ENCODE measurements around the gene RGMB. TPM values are rescaled to one million over a fixed set of nuclear protein-coding genes. Genes with fewer than 3 reads are reported as not detected.

RGMB gene
- total RNA-seq, 2 experiments from 2014 or later = 4.3 to 4.9 TPM

GRCh38 chr5:98772415-98773213, 849 bp upstream of the RGMB start:
- H3K27ac Mint-ChIP-seq = peak overlapping the region; percentile 79
- no peaks in the 10 kb centered on the region for H3K9me3 Mint-ChIP-seq
- H3K36me3 Mint-ChIP-seq = peaks cover 1% of the 10 kb centered on the region
- DNase-seq = peak; percentile 62
- H3K4me3 Mint-ChIP-seq = peak overlapping the region; percentile 84
- peaks cover 52% of the 10 kb centered on the region for H3K4me1 Mint-ChIP-seq
- H3K27me3 Mint-ChIP-seq = peaks cover 19% of the 10 kb centered on the region

DNA sequence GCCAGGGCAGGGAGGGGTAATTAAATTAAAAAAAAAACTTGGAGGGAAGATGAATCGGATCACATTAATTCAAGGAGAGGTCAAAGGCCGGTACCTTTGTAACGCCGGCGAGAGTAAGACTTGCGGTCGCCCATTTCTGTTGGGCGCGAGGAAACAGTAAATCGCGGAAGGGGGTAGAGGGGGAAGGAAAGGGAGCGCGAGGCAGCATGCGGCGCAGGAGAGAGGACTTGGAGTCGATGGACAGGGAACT, 324 bp upstream of the RGMB start:
- Mint-ChIP-seq H3K4me1 (peaks cover 50% of the 10 kb centered on the region), H3K27ac (peak overlapping the region; percentile 79), H3K4me3 (peak overlapping the region; percentile 84), H3K36me3 (peaks cover 1% of the 10 kb centered on the region), H3K27me3 (peaks cover 14% of the 10 kb centered on the region), H3K9me3 (no peaks in the 10 kb centered on the region)
- no peak for DNase-seq

- Mint-ChIP-seq H3K27ac (peak overlapping the region; percentile 91), H3K4me3 (peak overlapping the region; percentile 93), H3K36me3 (peaks cover 1% of the 10 kb centered on the region), H3K27me3 (peaks cover 9% of the 10 kb centered on the region), H3K9me3 (no peaks in the 10 kb centered on the region), H3K4me1 (peaks cover 45% of the 10 kb centered on the region)
- peak; percentile 70 for DNase-seq
These were observed 950 bp downstream of the RGMB start for GRCh38 chr5:98774192-98775033.

GRCh38 chr5:98775246-98776065, 2.0 kb downstream of the RGMB start:
- Mint-ChIP-seq H3K4me3 (peak overlapping the region; percentile 93), H3K27ac (peak overlapping the region; percentile 91), H3K4me1 (peaks cover 40% of the 10 kb centered on the region), H3K27me3 (peaks cover 9% of the 10 kb centered on the region), H3K9me3 (no peaks in the 10 kb centered on the region), H3K36me3 (peaks cover 3% of the 10 kb centered on the region)
- no peak for DNase-seq

DNA sequence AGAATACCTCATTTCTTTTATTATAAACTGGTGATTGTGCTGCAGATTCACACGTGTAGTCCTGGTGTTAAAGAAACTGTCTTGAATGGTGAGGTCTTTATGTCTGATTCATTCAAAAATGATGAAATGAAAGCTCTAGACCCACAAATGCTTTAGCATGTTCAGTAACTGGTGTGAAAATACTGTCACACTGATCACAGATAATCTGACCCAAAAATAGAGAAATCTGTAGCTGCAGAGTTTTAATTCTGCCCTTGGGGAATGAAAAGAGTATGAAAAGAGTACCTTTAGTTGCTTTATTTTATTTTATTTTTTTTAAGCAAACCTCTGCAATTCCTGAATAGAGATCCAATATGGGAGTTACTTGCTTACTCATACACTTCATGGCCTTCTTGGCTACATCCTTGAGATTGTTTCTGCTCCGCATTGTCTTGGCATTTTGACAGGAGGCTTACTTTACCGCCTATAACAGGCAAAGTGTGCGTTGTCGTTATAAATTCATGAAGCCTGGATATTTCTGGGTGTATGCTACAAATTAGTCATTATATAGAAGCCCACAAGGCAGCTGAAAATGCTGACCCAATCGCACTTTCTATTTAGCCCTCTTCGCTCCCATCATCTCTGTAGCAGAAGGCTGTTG, 2.7 kb downstream of the RGMB start:
- Mint-ChIP-seq H3K4me1 (peaks cover 42% of the 10 kb centered on the region), H3K27me3 (peaks cover 9% of the 10 kb centered on the region)

DNA sequence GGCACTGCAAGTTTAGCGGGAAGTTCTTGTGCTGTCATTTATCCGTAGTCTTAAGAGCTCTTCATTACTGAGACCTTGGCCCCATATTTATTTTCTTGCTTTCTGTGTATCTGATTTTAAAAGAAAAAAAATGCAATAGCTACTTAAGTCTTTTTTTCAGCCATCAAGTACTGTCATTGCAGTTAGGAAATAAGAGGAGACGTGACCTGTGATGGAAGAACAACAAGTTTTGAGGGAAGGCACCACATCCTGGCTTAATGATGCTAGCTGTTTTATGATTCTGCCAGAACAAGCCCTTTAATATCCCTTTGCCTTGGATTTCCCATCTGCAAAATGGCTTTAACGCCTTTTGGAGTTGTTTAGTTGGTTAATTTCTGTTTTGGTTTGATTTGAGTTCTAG, 3.8 kb downstream of the RGMB start:
- Mint-ChIP-seq H3K36me3 (peaks cover 3% of the 10 kb centered on the region), H3K4me1 (peaks cover 37% of the 10 kb centered on the region), H3K27ac (no peak overlapping the region), H3K27me3 (peaks cover 3% of the 10 kb centered on the region), H3K4me3 (no peak overlapping the region), H3K9me3 (no peaks in the 10 kb centered on the region)
- no peak for DNase-seq

More for the DNA sequence above, 2.7 kb downstream of the RGMB start:
- no peak overlapping the region for H3K27ac Mint-ChIP-seq
- peak overlapping the region; percentile 93 for H3K4me3 Mint-ChIP-seq
- DNase-seq = no peak
- peaks cover 3% of the 10 kb centered on the region for H3K36me3 Mint-ChIP-seq
- H3K9me3 Mint-ChIP-seq = no peaks in the 10 kb centered on the region

DNA sequence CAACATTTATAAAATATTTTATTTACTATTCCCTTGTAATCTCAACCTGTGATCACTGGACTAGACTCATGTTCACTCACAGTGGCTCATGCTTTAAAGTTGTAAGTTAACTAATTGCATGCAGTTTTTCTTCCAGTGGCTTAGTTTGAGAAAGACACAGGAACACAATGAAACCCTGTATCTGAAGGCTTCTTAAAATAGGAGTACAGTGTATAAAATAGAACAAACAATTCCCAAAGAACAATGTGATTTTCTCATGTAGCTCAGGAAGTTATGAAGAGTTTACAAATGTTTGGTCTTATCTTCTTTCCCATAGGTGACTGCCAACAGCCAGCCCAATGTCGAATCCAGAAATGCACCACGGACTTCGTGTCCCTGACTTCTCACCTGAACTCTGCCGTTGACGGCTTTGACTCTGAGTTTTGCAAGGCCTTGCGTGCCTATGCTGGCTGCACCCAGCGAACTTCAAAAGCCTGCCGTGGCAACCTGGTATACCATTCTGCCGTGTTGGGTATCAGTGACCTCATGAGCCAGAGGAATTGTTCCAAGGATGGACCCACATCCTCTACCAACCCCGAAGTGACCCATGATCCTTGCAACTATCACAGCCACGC, 5.9 kb downstream of the RGMB start:
- Mint-ChIP-seq H3K4me3 (no peak overlapping the region), H3K36me3 (peaks cover 6% of the 10 kb centered on the region), H3K27ac (no peak overlapping the region), H3K27me3 (no peaks in the 10 kb centered on the region), H3K9me3 (no peaks in the 10 kb centered on the region), H3K4me1 (peaks cover 43% of the 10 kb centered on the region)
- no peak for DNase-seq

DNA sequence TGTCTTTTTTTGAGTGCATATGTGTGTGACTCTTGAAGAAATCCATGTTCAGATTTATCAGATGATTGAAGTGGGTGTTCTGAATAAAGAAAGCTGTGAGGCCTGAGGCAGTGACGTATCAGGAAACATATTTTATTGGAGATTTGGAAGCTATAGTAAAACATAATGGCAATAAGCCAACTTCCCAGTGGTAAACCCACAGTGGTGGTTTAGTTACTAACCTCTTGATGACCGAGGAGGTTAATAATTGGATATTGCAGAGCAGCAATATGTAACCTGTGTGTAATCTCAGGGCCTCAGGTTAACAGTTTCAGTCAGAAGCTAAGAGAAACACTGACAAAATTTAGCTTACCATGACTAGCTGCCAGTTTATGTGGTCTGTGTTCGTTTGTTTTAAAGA, 6.9 kb downstream of the RGMB start:
- no peaks in the 10 kb centered on the region for H3K9me3 Mint-ChIP-seq
- no peak for DNase-seq
- no peak overlapping the region for H3K27ac Mint-ChIP-seq
- peaks cover 6% of the 10 kb centered on the region for H3K36me3 Mint-ChIP-seq
- no peaks in the 10 kb centered on the region for H3K27me3 Mint-ChIP-seq
- peaks cover 42% of the 10 kb centered on the region for H3K4me1 Mint-ChIP-seq
- H3K4me3 Mint-ChIP-seq = no peak overlapping the region

DNA sequence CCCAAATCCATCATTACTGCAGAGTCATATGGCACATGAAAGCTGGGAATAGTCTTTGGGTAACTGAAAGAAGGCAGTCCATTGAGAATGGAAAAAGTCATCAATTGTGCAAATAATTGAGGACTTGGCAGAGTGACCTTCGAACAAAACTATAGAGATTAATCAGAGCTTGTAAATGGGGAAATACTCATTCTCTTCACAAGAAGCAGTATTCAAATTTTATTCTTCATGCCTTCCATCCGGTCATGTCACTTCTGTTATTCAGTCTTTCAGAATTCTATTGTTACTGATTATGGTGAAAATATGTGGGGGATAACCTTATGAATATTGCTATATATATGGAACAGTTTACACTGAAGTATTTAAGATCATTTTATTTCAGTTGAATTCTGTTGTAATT, 8.1 kb downstream of the RGMB start:
- H3K4me1 Mint-ChIP-seq = peaks cover 38% of the 10 kb centered on the region
- H3K27me3 Mint-ChIP-seq = no peaks in the 10 kb centered on the region

DNA sequence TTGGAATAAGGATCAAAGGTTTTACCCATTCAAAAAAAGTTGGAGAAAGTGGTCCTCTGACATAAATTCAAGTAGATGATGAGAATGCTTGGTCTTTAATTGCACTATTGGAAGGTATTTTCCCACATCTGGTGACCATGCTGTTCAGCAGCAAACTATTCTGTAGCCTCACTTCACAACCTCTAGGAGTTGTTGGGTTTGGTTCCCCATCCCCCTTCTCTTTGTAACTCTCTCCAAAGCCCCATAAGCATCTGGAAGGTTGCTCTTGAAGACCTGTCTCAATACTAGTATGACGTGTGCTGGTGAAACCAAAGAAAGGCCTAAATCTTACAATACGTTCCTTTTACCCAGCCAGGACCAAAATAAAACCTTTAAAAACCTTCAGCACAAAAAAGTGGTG, 8.5 kb downstream of the RGMB start:
- no peaks in the 10 kb centered on the region for H3K9me3 Mint-ChIP-seq
- no peak overlapping the region for H3K4me3 Mint-ChIP-seq
- peaks cover 40% of the 10 kb centered on the region for H3K4me1 Mint-ChIP-seq

More for the DNA sequence above, 8.1 kb downstream of the RGMB start:
- Mint-ChIP-seq H3K36me3 (peaks cover 8% of the 10 kb centered on the region), H3K27ac (no peak overlapping the region), H3K9me3 (no peaks in the 10 kb centered on the region), H3K4me3 (no peak overlapping the region)
- no peak for DNase-seq

DNA sequence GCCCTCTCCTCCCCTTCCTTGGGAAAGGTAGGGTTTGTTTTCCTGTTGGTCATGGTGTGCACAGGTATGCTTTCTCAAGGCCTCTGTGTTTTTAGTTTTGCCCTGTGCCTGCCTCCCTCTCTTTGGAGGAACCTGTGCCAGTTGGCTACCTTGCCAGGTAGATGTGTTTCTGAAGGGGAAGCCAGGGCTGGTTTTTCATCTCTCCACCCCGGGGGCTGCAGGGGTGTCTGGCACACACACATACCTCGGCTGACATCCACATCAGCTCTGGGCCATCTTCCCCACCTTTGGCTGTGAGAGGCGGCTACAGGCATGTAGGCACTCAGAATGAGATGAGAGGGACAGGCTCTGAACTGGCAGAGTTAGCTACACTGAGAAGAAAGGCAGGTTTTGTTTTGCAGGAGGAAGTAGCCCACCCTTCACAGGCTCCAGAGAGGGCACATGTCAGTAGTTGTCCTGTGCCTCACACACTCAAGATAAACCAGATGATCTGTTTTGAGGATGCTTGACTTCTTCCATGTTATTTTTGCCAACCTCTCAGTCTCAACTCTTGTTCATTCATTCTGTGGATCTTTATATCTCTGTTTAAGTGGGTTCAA, 9.7 kb downstream of the RGMB start:
- DNase-seq = no peak
- no peak overlapping the region for H3K4me3 Mint-ChIP-seq
- H3K27me3 Mint-ChIP-seq = no peaks in the 10 kb centered on the region
- H3K36me3 Mint-ChIP-seq = peaks cover 6% of the 10 kb centered on the region
- H3K27ac Mint-ChIP-seq = no peak overlapping the region
- H3K4me1 Mint-ChIP-seq = peaks cover 43% of the 10 kb centered on the region
- no peaks in the 10 kb centered on the region for H3K9me3 Mint-ChIP-seq

More for the DNA sequence above, 8.5 kb downstream of the RGMB start:
- no peak overlapping the region for H3K27ac Mint-ChIP-seq
- no peaks in the 10 kb centered on the region for H3K27me3 Mint-ChIP-seq
- DNase-seq = no peak
- H3K36me3 Mint-ChIP-seq = peaks cover 8% of the 10 kb centered on the region

DNA sequence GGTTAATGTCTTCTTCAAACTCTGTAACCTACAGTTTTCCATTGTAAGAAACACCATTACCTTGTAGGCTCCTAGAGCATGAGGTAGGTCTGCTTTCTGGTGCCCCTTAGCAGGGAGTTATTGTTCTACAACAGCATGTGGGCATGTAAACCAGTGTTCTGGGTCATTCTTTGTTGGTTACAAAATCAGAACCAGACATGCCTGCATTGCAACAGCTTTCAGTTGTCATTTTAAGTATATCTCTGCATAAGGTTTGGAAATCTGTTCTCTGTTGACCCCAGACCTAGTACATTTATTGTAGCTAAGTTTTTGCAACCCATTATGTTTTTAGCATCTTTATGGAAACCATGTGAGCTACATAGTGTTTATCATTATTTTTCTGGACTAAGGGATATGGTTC, 10.9 kb downstream of the RGMB start:
- DNase-seq = no peak
- H3K9me3 Mint-ChIP-seq = no peaks in the 10 kb centered on the region
- peaks cover 43% of the 10 kb centered on the region for H3K4me1 Mint-ChIP-seq

GRCh38 chr5:98785244-98785643, 11.8 kb downstream of the RGMB start:
- Mint-ChIP-seq H3K27ac (no peak overlapping the region), H3K36me3 (peaks cover 5% of the 10 kb centered on the region), H3K9me3 (no peaks in the 10 kb centered on the region), H3K4me3 (no peak overlapping the region), H3K27me3 (no peaks in the 10 kb centered on the region), H3K4me1 (peaks cover 46% of the 10 kb centered on the region)
- DNase-seq = no peak

More for the DNA sequence above, 10.9 kb downstream of the RGMB start:
- Mint-ChIP-seq H3K4me3 (no peak overlapping the region), H3K36me3 (peaks cover 6% of the 10 kb centered on the region), H3K27ac (no peak overlapping the region), H3K27me3 (no peaks in the 10 kb centered on the region)
